Measurements from ENCODE around the gene SLC4A2.

Gene SLC4A2

GRCh38 chr7:151071032-151071866, 11.9 kb downstream of the SLC4A2 start:
- DNase-seq (ENCODE audit: extremely low read depth, low read depth) = no peak
- no peak overlapping the region for H3K4me3 ChIP-seq (replicated peaks; ENCODE audit: low read depth, low read length)
- TF ChIP-seq CTCF (IDR thresholded peaks at IDR 0.05; ENCODE audit: low read depth, low read length, missing control alignments) = no peak

GRCh38 chr7:151073990-151074389, 14.6 kb downstream of the SLC4A2 start:
- H3K4me3 ChIP-seq (replicated peaks; ENCODE audit: low read depth, low read length) = no peak overlapping the region
- no peak for TF ChIP-seq CTCF (IDR thresholded peaks at IDR 0.05; ENCODE audit: low read depth, low read length, missing control alignments)

GRCh38 chr7:151074817-151075661, 15.7 kb downstream of the SLC4A2 start:
- no peak overlapping the region for H3K4me3 ChIP-seq (replicated peaks; ENCODE audit: low read depth, low read length)
- no peak for DNase-seq (ENCODE audit: extremely low read depth, low read depth)
- TF ChIP-seq CTCF (IDR thresholded peaks at IDR 0.05; ENCODE audit: low read depth, low read length, missing control alignments) = no peak

More at GRCh38 chr7:151073990-151074389, 14.6 kb downstream of the SLC4A2 start:
- no peak for DNase-seq (ENCODE audit: extremely low read depth, low read depth)

GRCh38 chr7:151075662-151075971, 16.2 kb downstream of the SLC4A2 start:
- no peak for TF ChIP-seq CTCF (IDR thresholded peaks at IDR 0.05; ENCODE audit: low read depth, low read length, missing control alignments)
- no peak overlapping the region for H3K4me3 ChIP-seq (replicated peaks; ENCODE audit: low read depth, low read length)
- no peak for DNase-seq (ENCODE audit: extremely low read depth, low read depth)

- no peak overlapping the region for H3K4me3 ChIP-seq (replicated peaks; ENCODE audit: low read depth, low read length)
- DNase-seq (ENCODE audit: extremely low read depth, low read depth) = no peak
- TF ChIP-seq CTCF (IDR thresholded peaks at IDR 0.05; ENCODE audit: low read depth, low read length, missing control alignments) = no peak
These were observed 16.6 kb downstream of the SLC4A2 start for GRCh38 chr7:151075978-151076426.

- DNase-seq (ENCODE audit: extremely low read depth, low read depth) = no peak
- no peak overlapping the region for H3K4me3 ChIP-seq (replicated peaks; ENCODE audit: low read depth, low read length)
- TF ChIP-seq CTCF (IDR thresholded peaks at IDR 0.05; ENCODE audit: low read depth, low read length, missing control alignments) = no peak
These were observed 17.7 kb downstream of the SLC4A2 start for GRCh38 chr7:151076863-151077704.
